HEK293 (cell line): ENCODE data around the gene STARD5.

Experiments used
- ZNF138 ChIP-seq: fragments of 450-650 bp; formaldehyde crosslinking; IDR thresholded peaks from 2 replicates; pipeline ENCODE4 v1.5.1; 2016; ENCODE audit warnings: missing biosample characterization, missing genetic modification characterization, borderline replicate concordance
- ZNF16 ChIP-seq: fragments of 450-650 bp; formaldehyde crosslinking; IDR thresholded peaks from 2 replicates; pipeline ENCODE4 v1.5.1; 2016; ENCODE audit warnings: low read depth, missing biosample characterization, missing genetic modification characterization
- ZNF221 ChIP-seq: fragments of 450-650 bp; formaldehyde crosslinking; IDR thresholded peaks from 2 replicates; pipeline ENCODE4 v1.5.1; 2017; ENCODE audit warnings: missing biosample characterization, missing genetic modification characterization, borderline replicate concordance
- ZNF239 ChIP-seq: fragments of 450-650 bp; formaldehyde crosslinking; IDR thresholded peaks from 2 replicates; pipeline ENCODE4 v1.5.1; 2016; ENCODE audit warnings: missing biosample characterization, missing genetic modification characterization
- ZNF501 ChIP-seq: fragments of 450-650 bp; formaldehyde crosslinking; IDR thresholded peaks from 2 replicates; pipeline ENCODE4 v1.5.1; 2016; ENCODE audit warnings: missing biosample characterization, missing genetic modification characterization
- ZNF561 ChIP-seq: fragments of 450-650 bp; IDR thresholded peaks from 2 replicates; pipeline ENCODE4 v1.5.1; 2018; ENCODE audit warnings: missing biosample characterization, missing genetic modification characterization, borderline replicate concordance
- ZNF610 ChIP-seq: fragments of 450-650 bp; formaldehyde crosslinking; IDR thresholded peaks from 2 replicates; pipeline ENCODE4 v1.5.1; 2016; ENCODE audit warnings: missing biosample characterization, missing genetic modification characterization, borderline replicate concordance
- TF ChIP-seq, protein P1 (sequence below): fragments of 450-650 bp; formaldehyde crosslinking; IDR thresholded peaks from 2 replicates; pipeline ENCODE4 v1.5.1; 2017; ENCODE audit warnings: missing biosample characterization, missing genetic modification characterization
- TF ChIP-seq, protein P2 (sequence below): fragments of 450-650 bp; formaldehyde crosslinking; IDR thresholded peaks from 2 replicates; pipeline ENCODE4 v1.5.1; 2016; ENCODE audit warnings: missing biosample characterization, missing genetic modification characterization
- TF ChIP-seq, protein P3 (sequence below): fragments of 450-650 bp; formaldehyde crosslinking; IDR thresholded peaks from 2 replicates; pipeline ENCODE4 v1.5.1; 2016; ENCODE audit warnings: missing biosample characterization, missing genetic modification characterization

DNA sequence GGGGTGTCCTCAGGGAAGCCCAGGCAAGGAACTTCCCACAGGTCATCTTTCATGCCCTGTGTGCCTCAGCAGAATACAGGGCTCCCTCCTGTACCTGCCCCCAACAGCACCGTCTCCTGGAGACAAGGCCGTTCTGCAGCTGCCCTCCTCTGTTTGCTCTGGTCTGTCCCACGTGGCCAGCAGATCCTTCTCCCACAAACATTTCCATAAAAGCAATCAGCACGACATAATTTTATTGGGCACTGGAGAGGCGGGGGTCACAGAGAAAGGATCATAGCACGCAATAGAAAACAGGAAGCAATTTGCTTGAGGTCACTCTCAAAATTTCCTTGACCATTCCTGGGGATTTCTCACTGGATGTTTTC, 29.4 kb downstream of the STARD5 start:
- TF ChIP-seq, protein P1, sequence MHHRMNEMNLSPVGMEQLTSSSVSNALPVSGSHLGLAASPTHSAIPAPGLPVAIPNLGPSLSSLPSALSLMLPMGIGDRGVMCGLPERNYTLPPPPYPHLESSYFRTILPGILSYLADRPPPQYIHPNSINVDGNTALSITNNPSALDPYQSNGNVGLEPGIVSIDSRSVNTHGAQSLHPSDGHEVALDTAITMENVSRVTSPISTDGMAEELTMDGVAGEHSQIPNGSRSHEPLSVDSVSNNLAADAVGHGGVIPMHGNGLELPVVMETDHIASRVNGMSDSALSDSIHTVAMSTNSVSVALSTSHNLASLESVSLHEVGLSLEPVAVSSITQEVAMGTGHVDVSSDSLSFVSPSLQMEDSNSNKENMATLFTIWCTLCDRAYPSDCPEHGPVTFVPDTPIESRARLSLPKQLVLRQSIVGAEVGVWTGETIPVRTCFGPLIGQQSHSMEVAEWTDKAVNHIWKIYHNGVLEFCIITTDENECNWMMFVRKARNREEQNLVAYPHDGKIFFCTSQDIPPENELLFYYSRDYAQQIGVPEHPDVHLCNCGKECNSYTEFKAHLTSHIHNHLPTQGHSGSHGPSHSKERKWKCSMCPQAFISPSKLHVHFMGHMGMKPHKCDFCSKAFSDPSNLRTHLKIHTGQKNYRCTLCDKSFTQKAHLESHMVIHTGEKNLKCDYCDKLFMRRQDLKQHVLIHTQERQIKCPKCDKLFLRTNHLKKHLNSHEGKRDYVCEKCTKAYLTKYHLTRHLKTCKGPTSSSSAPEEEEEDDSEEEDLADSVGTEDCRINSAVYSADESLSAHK = no peak
- TF ChIP-seq, protein P2, sequence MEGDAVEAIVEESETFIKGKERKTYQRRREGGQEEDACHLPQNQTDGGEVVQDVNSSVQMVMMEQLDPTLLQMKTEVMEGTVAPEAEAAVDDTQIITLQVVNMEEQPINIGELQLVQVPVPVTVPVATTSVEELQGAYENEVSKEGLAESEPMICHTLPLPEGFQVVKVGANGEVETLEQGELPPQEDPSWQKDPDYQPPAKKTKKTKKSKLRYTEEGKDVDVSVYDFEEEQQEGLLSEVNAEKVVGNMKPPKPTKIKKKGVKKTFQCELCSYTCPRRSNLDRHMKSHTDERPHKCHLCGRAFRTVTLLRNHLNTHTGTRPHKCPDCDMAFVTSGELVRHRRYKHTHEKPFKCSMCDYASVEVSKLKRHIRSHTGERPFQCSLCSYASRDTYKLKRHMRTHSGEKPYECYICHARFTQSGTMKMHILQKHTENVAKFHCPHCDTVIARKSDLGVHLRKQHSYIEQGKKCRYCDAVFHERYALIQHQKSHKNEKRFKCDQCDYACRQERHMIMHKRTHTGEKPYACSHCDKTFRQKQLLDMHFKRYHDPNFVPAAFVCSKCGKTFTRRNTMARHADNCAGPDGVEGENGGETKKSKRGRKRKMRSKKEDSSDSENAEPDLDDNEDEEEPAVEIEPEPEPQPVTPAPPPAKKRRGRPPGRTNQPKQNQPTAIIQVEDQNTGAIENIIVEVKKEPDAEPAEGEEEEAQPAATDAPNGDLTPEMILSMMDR (tag by site-specific recombination) = no peak
- no peak for TF ChIP-seq ZNF221 (tag by site-specific recombination)
- TF ChIP-seq ZNF138 = no peak
- no peak for TF ChIP-seq ZNF239
- TF ChIP-seq, protein P3, sequence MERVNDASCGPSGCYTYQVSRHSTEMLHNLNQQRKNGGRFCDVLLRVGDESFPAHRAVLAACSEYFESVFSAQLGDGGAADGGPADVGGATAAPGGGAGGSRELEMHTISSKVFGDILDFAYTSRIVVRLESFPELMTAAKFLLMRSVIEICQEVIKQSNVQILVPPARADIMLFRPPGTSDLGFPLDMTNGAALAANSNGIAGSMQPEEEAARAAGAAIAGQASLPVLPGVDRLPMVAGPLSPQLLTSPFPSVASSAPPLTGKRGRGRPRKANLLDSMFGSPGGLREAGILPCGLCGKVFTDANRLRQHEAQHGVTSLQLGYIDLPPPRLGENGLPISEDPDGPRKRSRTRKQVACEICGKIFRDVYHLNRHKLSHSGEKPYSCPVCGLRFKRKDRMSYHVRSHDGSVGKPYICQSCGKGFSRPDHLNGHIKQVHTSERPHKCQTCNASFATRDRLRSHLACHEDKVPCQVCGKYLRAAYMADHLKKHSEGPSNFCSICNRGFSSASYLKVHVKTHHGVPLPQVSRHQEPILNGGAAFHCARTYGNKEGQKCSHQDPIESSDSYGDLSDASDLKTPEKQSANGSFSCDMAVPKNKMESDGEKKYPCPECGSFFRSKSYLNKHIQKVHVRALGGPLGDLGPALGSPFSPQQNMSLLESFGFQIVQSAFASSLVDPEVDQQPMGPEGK (tag by site-specific recombination) = no peak
- no peak for TF ChIP-seq ZNF501 (tag by site-specific recombination)
- TF ChIP-seq ZNF561 (tag by site-specific recombination) = no peak
- TF ChIP-seq ZNF16 (tag by site-specific recombination) = no peak
- no peak for TF ChIP-seq ZNF610 (tag by site-specific recombination)
